Mesothelial cell of epicardium (in vitro differentiated cells): Measurements from ENCODE around the gene SLC30A7. TPM values are rescaled to one million over a fixed set of nuclear protein-coding genes. Genes with fewer than 3 reads are reported as not detected.
A peak's percentile ranks its signal among the peaks of the same experiment; 100 is the strongest.
"Not testable (repeated sequence)": the region's sequence is repeated elsewhere in the genome, so short reads cannot be mapped to it uniquely, and the experiment has no call there.

Experiments
- DNase-seq, 2 experiments: peaks; one replicate each; pipeline ENCODE4 v3.0.0; 2021; ENCODE audit warnings: low spot score in 2 of 2; ENCODE audit not compliant: unreplicated experiment in 2 of 2
- H3K27ac Mint-ChIP-seq: 2 replicates; pipeline ENCODE4 v1.8.0; 2021; ENCODE audit warnings: mixed read lengths
- H3K27me3 Mint-ChIP-seq: 2 replicates; pipeline ENCODE4 v1.8.0; 2021; ENCODE audit warnings: low read depth, mixed read lengths
- H3K36me3 Mint-ChIP-seq: 2 replicates; pipeline ENCODE4 v1.8.0; 2021; ENCODE audit warnings: mixed read lengths
- H3K4me1 Mint-ChIP-seq: 2 replicates; pipeline ENCODE4 v1.8.0; 2021; ENCODE audit warnings: mixed read lengths
- H3K4me3 Mint-ChIP-seq: 2 replicates; pipeline ENCODE4 v1.8.0; 2021; ENCODE audit warnings: mild to moderate bottlenecking, moderate library complexity, mixed read lengths
- H3K9me3 Mint-ChIP-seq: 2 replicates; pipeline ENCODE4 v1.8.0; 2021; ENCODE audit warnings: mixed read lengths
- total RNA-seq: library from RNA; stranded (reverse); gene quantifications from 3 replicates; pipeline ENCODE4 v1.2.1, GENCODE V29; 2021
- TF ChIP-seq, protein P1 (sequence below): fragments of 200-600 bp; sonication (generic); IDR thresholded peaks from one replicate; pipeline ENCODE4 v1.5.0; 2021; ENCODE audit warnings: antibody characterized with exemption; ENCODE audit not compliant: unreplicated experiment

SLC30A7 gene
- total RNA-seq, 1 donor from 2014 or later = 43.5 TPM

DNA sequence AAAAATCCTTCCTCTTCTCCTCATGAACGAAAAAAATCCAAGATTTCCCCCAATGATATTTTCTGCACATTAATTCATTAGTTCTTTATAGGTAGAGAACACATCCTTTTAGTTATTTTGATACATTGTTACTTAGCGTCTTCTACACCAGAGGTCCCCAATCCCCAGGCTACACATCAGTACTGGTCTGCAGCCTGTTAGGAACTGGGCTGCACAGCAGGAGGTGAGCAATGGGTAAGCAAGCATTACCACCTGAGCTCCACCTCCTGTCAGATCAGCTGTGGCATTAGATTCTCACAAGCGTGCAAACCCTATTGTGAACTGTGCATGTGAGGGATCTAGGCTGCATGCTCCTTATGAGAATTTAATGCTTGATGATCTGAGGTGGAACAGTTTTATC lies 14.2 kb upstream of the SLC30A7 start:
- peaks cover 9% of the 10 kb centered on the region for H3K4me1 Mint-ChIP-seq
- H3K36me3 Mint-ChIP-seq = peaks cover 16% of the 10 kb centered on the region
- no peak overlapping the region for H3K27ac Mint-ChIP-seq
- no peak overlapping the region for H3K4me3 Mint-ChIP-seq
- H3K27me3 Mint-ChIP-seq = no peaks in the 10 kb centered on the region
- H3K9me3 Mint-ChIP-seq = no peaks in the 10 kb centered on the region
- TF ChIP-seq, protein P1, sequence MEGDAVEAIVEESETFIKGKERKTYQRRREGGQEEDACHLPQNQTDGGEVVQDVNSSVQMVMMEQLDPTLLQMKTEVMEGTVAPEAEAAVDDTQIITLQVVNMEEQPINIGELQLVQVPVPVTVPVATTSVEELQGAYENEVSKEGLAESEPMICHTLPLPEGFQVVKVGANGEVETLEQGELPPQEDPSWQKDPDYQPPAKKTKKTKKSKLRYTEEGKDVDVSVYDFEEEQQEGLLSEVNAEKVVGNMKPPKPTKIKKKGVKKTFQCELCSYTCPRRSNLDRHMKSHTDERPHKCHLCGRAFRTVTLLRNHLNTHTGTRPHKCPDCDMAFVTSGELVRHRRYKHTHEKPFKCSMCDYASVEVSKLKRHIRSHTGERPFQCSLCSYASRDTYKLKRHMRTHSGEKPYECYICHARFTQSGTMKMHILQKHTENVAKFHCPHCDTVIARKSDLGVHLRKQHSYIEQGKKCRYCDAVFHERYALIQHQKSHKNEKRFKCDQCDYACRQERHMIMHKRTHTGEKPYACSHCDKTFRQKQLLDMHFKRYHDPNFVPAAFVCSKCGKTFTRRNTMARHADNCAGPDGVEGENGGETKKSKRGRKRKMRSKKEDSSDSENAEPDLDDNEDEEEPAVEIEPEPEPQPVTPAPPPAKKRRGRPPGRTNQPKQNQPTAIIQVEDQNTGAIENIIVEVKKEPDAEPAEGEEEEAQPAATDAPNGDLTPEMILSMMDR = no peak
- DNase-seq = no peak

DNA sequence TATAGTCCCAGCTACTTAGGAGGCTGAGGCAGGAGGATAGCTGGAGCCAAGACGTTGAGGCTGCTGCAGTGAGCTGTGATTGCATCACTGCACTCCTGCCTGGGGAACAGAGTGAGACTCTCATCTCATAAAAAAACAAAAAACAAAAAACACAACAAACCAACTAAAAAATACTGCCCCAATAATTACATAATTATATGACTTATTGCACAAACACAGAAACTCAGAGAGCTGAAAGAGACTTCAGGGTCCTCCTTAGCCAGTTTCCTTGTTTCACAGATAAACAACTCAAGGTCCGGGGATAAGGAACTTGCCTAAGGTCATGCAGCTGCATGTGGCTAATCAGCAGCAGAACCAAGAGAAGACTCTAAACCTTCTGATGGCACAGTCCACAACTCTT lies 13.2 kb upstream of the SLC30A7 start:
- Mint-ChIP-seq H3K36me3 (peaks cover 12% of the 10 kb centered on the region), H3K27ac (no peak overlapping the region), H3K4me3 (no peak overlapping the region), H3K27me3 (no peaks in the 10 kb centered on the region), H3K9me3 (no peaks in the 10 kb centered on the region), H3K4me1 (peaks cover 9% of the 10 kb centered on the region)
- TF ChIP-seq, protein P1 = no peak
- DNase-seq = no peak

- Mint-ChIP-seq H3K27ac (peak overlapping the region; percentile 57), H3K36me3 (peaks cover 22% of the 10 kb centered on the region), H3K4me1 (peaks cover 9% of the 10 kb centered on the region), H3K4me3 (no peak overlapping the region), H3K27me3 (no peaks in the 10 kb centered on the region), H3K9me3 (peaks cover 8% of the 10 kb centered on the region)
- TF ChIP-seq, protein P1 = no peak
- no peak for DNase-seq
Observed at GRCh38 chr1:100883963-100884362, 11.9 kb upstream of the SLC30A7 start.

DNA sequence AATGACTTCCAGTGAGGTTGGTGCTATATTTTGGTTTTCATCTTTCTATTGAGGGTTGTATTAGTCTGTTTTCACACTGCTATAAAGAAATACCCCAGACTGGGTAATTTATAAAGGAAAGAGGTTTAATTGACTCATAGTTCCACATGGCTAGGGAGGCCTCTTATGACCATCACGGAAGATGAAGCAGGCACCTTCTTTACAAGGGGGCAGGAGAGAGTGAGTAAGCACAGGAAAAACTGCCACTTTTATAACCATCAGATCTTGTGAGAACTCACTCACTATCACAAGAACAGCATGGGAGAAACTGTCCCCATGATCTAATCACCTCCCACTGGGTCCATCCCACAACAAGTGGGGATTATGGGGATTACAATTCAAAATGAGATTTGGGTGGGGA lies 6.9 kb upstream of the SLC30A7 start:
- not testable (repeated sequence) for H3K27me3 Mint-ChIP-seq, H3K4me3 Mint-ChIP-seq, DNase-seq, H3K27ac Mint-ChIP-seq
- Mint-ChIP-seq H3K4me1 (peaks cover 25% of the 10 kb centered on the region), H3K36me3 (peaks cover 52% of the 10 kb centered on the region), H3K9me3 (peaks cover 24% of the 10 kb centered on the region)

DNA sequence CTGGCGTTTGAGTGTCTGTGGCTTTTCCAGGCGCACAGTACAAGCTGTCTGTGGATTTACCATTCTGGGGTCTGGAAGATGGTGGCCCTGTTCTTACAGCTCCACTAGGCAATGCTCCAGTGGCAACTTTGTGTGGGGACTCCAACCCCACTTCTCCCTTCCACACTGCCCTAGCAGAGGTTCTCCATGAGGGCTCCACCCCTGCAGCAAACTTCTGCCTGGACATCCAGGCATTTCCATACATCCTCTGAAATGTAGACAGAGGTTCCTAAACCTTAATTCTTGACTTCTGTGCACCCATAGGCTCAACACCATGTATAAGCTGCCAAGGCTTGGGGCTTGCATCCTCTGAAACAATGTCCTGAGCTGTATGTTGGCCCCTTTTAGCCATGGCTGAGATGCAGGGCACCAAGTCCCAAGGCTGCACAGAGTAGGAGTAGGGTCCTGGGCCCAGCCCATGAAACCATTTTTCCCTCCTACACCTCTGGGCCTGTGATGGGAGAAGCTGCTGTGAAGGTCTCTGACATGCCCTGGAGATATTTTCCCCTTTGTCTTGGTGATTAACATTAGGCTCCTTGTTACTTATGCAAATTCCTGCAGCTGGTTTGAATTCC lies 5.9 kb upstream of the SLC30A7 start:
- H3K27ac Mint-ChIP-seq = not testable (repeated sequence)
- peaks cover 52% of the 10 kb centered on the region for H3K36me3 Mint-ChIP-seq
- peaks cover 20% of the 10 kb centered on the region for H3K4me1 Mint-ChIP-seq

DNA sequence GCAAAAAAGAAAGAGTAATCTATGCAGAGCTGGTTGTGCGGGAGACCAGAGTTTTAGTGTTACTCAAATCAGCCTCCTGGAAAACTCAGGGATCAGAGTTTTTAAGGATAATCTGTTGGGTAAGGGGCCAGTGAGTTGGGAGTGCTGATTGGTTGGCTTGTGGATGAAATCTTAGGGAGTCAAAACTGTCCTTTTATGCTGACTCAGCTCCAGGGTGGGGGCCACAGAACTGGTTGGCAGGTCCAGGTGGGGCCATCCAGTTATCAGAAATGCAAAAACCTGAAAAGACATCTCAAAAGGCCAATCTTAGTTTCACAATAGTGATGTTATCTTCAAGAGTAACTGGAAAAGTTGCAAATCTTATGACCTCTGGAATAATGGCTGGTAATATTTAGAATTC lies 4.5 kb upstream of the SLC30A7 start:
- TF ChIP-seq, protein P1 = no peak
- H3K4me1 Mint-ChIP-seq = peaks cover 22% of the 10 kb centered on the region
- H3K9me3 Mint-ChIP-seq = peaks cover 24% of the 10 kb centered on the region
- H3K27me3 Mint-ChIP-seq = no peaks in the 10 kb centered on the region
- DNase-seq = no peak
- no peak overlapping the region for H3K27ac Mint-ChIP-seq
- no peak overlapping the region for H3K4me3 Mint-ChIP-seq
- peaks cover 48% of the 10 kb centered on the region for H3K36me3 Mint-ChIP-seq

More for the DNA sequence above, 5.9 kb upstream of the SLC30A7 start:
- not testable (repeated sequence) for H3K27me3 Mint-ChIP-seq, DNase-seq, H3K4me3 Mint-ChIP-seq
- peaks cover 24% of the 10 kb centered on the region for H3K9me3 Mint-ChIP-seq

- Mint-ChIP-seq H3K27me3 (no peaks in the 10 kb centered on the region), H3K36me3 (peaks cover 43% of the 10 kb centered on the region), H3K4me1 (peaks cover 32% of the 10 kb centered on the region), H3K27ac (no peak overlapping the region), H3K9me3 (peaks cover 24% of the 10 kb centered on the region), H3K4me3 (peak overlapping the region; percentile 99)
- TF ChIP-seq, protein P1 = no peak
- DNase-seq = no peak
Observed at GRCh38 chr1:100892554-100892953, 3.3 kb upstream of the SLC30A7 start.
